VCaP (cell line): ENCODE measurements around the gene FNDC3A.

Experiments used
- H3K27ac ChIP-seq: fragments of 450-650 bp; 2 replicates; pipeline ENCODE4 v1.5.1; 2017
- CTCF ChIP-seq: fragments of 450-650 bp; conservative IDR thresholded peaks from 2 replicates; pipeline ENCODE4 v1.5.1; 2017; ENCODE audit warnings: mild to moderate bottlenecking, moderate library complexity

FNDC3A gene

DNA sequence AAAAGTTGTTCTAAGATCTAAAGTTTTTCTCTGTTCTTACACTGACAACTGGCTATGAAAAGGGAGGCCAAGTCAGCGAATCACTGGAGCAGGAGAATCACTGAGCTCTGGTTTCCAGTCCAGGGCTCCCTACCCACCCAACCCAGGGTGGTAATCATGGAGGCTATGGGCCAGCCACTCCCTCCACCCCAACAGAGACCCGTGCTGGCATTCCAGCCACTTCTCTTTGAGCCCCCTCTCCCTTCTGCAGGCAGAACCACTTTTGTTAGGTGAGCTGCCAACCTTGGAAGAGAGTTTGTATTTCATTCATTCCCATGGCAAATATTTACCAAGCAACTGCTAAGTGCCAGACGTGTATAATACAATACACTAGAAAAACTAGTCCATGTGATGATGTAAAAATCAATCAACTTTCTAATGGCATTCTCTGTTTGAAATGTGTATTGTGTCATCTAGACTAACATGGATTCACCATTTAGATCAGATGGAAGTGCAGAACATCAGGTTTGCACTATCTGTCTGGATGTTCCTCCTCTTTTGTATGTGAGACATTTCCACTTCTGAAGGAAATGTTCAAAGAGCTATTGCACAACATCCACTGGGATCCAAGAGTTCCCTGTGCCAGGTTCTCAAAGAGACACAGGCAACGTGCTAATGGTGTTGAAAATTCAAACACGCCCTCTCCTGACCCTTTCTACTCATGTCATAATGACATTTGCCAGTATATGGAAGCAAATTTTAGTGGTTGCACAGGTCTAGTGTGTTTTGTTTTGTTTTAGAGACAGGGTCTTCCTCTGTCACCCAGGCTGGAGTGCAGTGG is 249.7 kb downstream of the FNDC3A start:
- no peak for TF ChIP-seq CTCF

GRCh38 chr13:49226613-49227012 is 250.9 kb downstream of the FNDC3A start:
- no peak for TF ChIP-seq CTCF
- no peak overlapping the region for H3K27ac ChIP-seq

More for the DNA sequence above, 249.7 kb downstream of the FNDC3A start:
- no peak overlapping the region for H3K27ac ChIP-seq

DNA sequence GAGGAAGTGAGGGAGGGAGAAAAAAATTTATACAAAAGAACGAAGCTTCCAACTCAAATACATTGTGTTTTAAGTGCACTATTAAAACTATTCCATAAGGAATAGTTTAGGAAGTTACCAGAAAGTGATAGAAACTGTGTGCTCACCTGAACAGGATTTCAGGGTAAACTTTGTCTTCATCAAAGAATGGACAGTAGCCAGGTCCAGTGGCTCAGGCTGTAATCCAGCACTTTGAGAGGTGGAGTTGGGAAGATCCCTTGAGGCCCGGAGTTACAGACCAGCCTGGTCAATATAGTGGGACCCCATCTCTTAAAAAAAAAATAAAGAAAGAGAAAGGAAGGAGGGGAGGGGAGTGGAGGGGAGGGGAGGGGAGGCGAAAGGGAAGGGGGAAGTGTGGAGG is 259.0 kb downstream of the FNDC3A start:
- H3K27ac ChIP-seq: no peak overlapping the region
- TF ChIP-seq CTCF: no peak

DNA sequence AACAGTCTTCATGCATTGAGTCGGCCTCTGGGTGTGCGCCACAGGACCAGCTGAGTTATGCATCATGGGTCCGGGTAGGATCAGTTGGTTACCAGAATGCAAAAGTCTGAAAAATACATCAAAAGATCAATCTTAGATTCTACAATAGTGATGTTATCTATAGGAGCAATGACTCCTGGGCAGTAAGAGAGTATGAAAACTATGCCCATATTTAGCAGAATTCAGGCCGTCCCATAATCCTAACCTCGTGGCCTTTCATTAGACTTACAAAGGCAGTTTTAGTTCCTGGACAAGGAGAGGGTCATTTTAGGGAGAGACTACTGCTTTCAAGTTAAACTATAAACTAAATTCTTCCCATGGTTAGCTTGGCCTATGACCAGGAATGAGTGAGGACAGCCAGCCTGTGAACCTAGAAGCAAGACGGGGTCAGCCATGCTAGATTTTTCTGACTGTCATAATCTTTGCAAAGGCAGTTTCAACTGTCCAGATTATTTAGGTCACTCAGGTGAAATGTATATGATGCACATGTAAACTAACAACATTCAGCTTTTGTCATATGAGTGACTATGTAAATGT is 260.2 kb downstream of the FNDC3A start:
- H3K27ac ChIP-seq: no peak overlapping the region
- no peak for TF ChIP-seq CTCF

- no peak for TF ChIP-seq CTCF
- no peak overlapping the region for H3K27ac ChIP-seq
Observed at GRCh38 chr13:49238621-49239020, 262.9 kb downstream of the FNDC3A start.

- TF ChIP-seq CTCF: peak; percentile 65
- no peak overlapping the region for H3K27ac ChIP-seq
Observed at GRCh38 chr13:49240017-49240416, 264.3 kb downstream of the FNDC3A start.

- no peak for TF ChIP-seq CTCF
- no peak overlapping the region for H3K27ac ChIP-seq
Observed at GRCh38 chr13:49241296-49241695, 265.6 kb downstream of the FNDC3A start.
